WTC11 (cell line): Measurements from ENCODE around the gene RPL19. TPM values are rescaled to one million over a fixed set of nuclear protein-coding genes. Genes with fewer than 3 reads are reported as not detected.

Experiments
- ATAC-seq: fragments of 200-7000 bp; cut with Tn5 transposase; 2 replicates; pipeline ENCODE4 v1.10.0; 2021; ENCODE audit warnings: mild to moderate bottlenecking, moderate library complexity
- CTCF ChIA-PET: fragments of 300-600 bp; sonication (Branson Sonifier 250); formaldehyde crosslinking; loops from one replicate; lab custom pipeline; 2021; ENCODE audit warnings: antibody characterized with exemption; lab: Charles Lee
- POLR2A ChIA-PET: fragments of 350-600 bp; sonication (Branson Sonifier 250); formaldehyde crosslinking; loops from one replicate; lab custom pipeline; 2021; ENCODE audit warnings: antibody characterized with exemption; lab: Charles Lee
- DNase-seq: peaks from one replicate; pipeline ENCODE4 v3.0.0; 2021; ENCODE audit warnings: low spot score
- H3K27ac Mint-ChIP-seq: 2 replicates; pipeline ENCODE4 v1.8.0; 2021; ENCODE audit warnings: mixed read lengths
- H3K27me3 Mint-ChIP-seq: 2 replicates; pipeline ENCODE4 v1.8.0; 2021; ENCODE audit warnings: low read depth, mild to moderate bottlenecking, moderate library complexity, mixed read lengths
- H3K36me3 Mint-ChIP-seq: 2 replicates; pipeline ENCODE4 v1.8.0; 2021; ENCODE audit warnings: mixed read lengths
- H3K4me1 Mint-ChIP-seq: 2 replicates; pipeline ENCODE4 v1.8.0; 2022; ENCODE audit warnings: mixed read lengths
- H3K4me3 Mint-ChIP-seq: 2 replicates; pipeline ENCODE4 v1.8.0; 2021; ENCODE audit warnings: mild to moderate bottlenecking, moderate library complexity, mixed read lengths
- H3K9me3 Mint-ChIP-seq: 2 replicates; pipeline ENCODE4 v1.8.0; 2021; ENCODE audit warnings: mixed read lengths
- AFF4 ChIP-seq: sonication (generic); formaldehyde crosslinking; IDR thresholded peaks from 2 replicates; pipeline ENCODE4 v1.8.1; 2023; ENCODE audit warnings: mild to moderate bottlenecking, missing genetic modification reagents, borderline replicate concordance
- ATF1 ChIP-seq: sonication (generic); formaldehyde crosslinking; IDR thresholded peaks from 2 replicates; pipeline ENCODE4 v1.8.1; 2023; ENCODE audit warnings: mild to moderate bottlenecking, moderate library complexity, missing genetic modification reagents
- ATF6 ChIP-seq: sonication (generic); formaldehyde crosslinking; IDR thresholded peaks from 2 replicates; pipeline ENCODE4 v1.8.1; 2023; ENCODE audit warnings: mild to moderate bottlenecking, missing genetic modification reagents
- CREB1 ChIP-seq: sonication (generic); formaldehyde crosslinking; IDR thresholded peaks from 2 replicates; pipeline ENCODE4 v1.8.0; 2023; ENCODE audit warnings: mild to moderate bottlenecking, missing genetic modification reagents
- E2F4 ChIP-seq: sonication (generic); formaldehyde crosslinking; IDR thresholded peaks from 2 replicates; pipeline ENCODE4 v1.8.1; 2022; ENCODE audit warnings: low read depth, mild to moderate bottlenecking, moderate library complexity, missing genetic modification reagents, borderline replicate concordance
- IRF2 ChIP-seq: sonication (generic); formaldehyde crosslinking; IDR thresholded peaks from 2 replicates; pipeline ENCODE4 v1.8.0; 2022; ENCODE audit warnings: low read depth, missing genetic modification reagents, borderline replicate concordance
- NFATC4 ChIP-seq: fragments of 250-450 bp; sonication (Bioruptor Pico); IDR thresholded peaks from 2 replicates; pipeline ENCODE4 v1.9.0; 2021; ENCODE audit warnings: mild to moderate bottlenecking
- NFYB ChIP-seq: sonication (generic); formaldehyde crosslinking; conservative IDR thresholded peaks from 2 replicates; pipeline ENCODE4 v1.8.0; 2022; ENCODE audit warnings: low read depth, missing genetic modification reagents
- NR1H2 ChIP-seq: sonication (generic); formaldehyde crosslinking; IDR thresholded peaks from 2 replicates; pipeline ENCODE4 v1.9.0; 2021; ENCODE audit warnings: mild to moderate bottlenecking, moderate library complexity, missing genetic modification reagents
- NR3C1 ChIP-seq: sonication (generic); formaldehyde crosslinking; conservative IDR thresholded peaks from 2 replicates; pipeline ENCODE4 v1.8.1; 2023; ENCODE audit warnings: low read depth, mild to moderate bottlenecking, missing genetic modification reagents
- PRRX2 ChIP-seq: fragments of 250-450 bp; sonication (Bioruptor Pico); IDR thresholded peaks from 2 replicates; pipeline ENCODE4 v1.8.0; 2021; ENCODE audit warnings: mild to moderate bottlenecking
- SOX15 ChIP-seq: fragments of 250-450 bp; sonication (Bioruptor Pico); IDR thresholded peaks from 2 replicates; pipeline ENCODE4 v1.9.0; 2021; ENCODE audit warnings: mild to moderate bottlenecking
- TEAD1 ChIP-seq: sonication (generic); formaldehyde crosslinking; IDR thresholded peaks from 2 replicates; pipeline ENCODE4 v1.8.0; 2022; ENCODE audit warnings: mild to moderate bottlenecking, missing genetic modification reagents
- TEAD4 ChIP-seq: sonication (generic); formaldehyde crosslinking; IDR thresholded peaks from 2 replicates; pipeline ENCODE4 v1.8.0; 2022; ENCODE audit warnings: mild to moderate bottlenecking, missing genetic modification reagents
- ZMAT4 ChIP-seq: fragments of 250-450 bp; sonication (Bioruptor Pico); IDR thresholded peaks from 2 replicates; pipeline ENCODE4 v1.9.0; 2021; ENCODE audit warnings: mild to moderate bottlenecking
- ZNF263 ChIP-seq: sonication (generic); formaldehyde crosslinking; IDR thresholded peaks from 2 replicates; pipeline ENCODE4 v1.8.1; 2022; ENCODE audit warnings: low read depth, mild to moderate bottlenecking, moderate library complexity, missing genetic modification reagents
- ZNF396 ChIP-seq: fragments of 250-450 bp; sonication (Bioruptor Pico); IDR thresholded peaks from 2 replicates; pipeline ENCODE4 v1.8.0; 2021; ENCODE audit warnings: mild to moderate bottlenecking, moderate library complexity, borderline replicate concordance
- ZNF423 ChIP-seq: fragments of 250-450 bp; sonication (Bioruptor Pico); IDR thresholded peaks from 2 replicates; pipeline ENCODE4 v2.1.2; 2022; ENCODE audit warnings: mild to moderate bottlenecking, moderate library complexity
- ZNF532 ChIP-seq: fragments of 250-450 bp; sonication (Bioruptor Pico); IDR thresholded peaks from 2 replicates; pipeline ENCODE4 v1.9.0; 2021; ENCODE audit warnings: mild to moderate bottlenecking, borderline replicate concordance
- total RNA-seq: library from RNA; stranded (reverse); gene quantifications from 3 replicates; pipeline ENCODE4 v1.2.3, GENCODE V29; 2021

Gene RPL19
- total RNA-seq, 1 experiment from 2014 or later, result 1,970 TPM

- DNase-seq (no peak), ATAC-seq (no peak)
- Mint-ChIP-seq H3K27ac (no peak overlapping the region), H3K36me3 (no peaks in the 10 kb centered on the region), H3K4me3 (no peak overlapping the region), H3K9me3 (no peaks in the 10 kb centered on the region), H3K4me1 (peaks cover 16% of the 10 kb centered on the region), H3K27me3 (peaks cover 67% of the 10 kb centered on the region)
- no peak for TF ChIP-seq NFATC4
- TF ChIP-seq ZNF423, result no peak
- POLR2A ChIA-PET, result no interaction called here
- CTCF ChIA-PET, result interaction anchor here (0.9 to 3.3 kb wide), 7 partner anchors 12 to 45 kb away, joined by 3 to 44 read pairs (median 4); no protein-coding TSS in a partner anchor
Measured at GRCh38 chr17:39219647-39220154, 19.6 kb downstream of the RPL19 start.

- H3K9me3 Mint-ChIP-seq, result no peaks in the 10 kb centered on the region
- CTCF ChIA-PET, result interaction anchor here (1.0 to 3.4 kb wide), 4 partner anchors 11 to 47 kb away, joined by 3 to 40 read pairs (median 6); no protein-coding TSS in a partner anchor
- H3K27me3 Mint-ChIP-seq, result peaks cover 69% of the 10 kb centered on the region
- POLR2A ChIA-PET, result no interaction called here
- TF ChIP-seq E2F4 (CRISPR knock-in tag), result no peak
- TF ChIP-seq SOX15, result no peak
- no peak for TF ChIP-seq NR1H2 (CRISPR knock-in tag)
- TF ChIP-seq IRF2 (CRISPR knock-in tag), result no peak
- no peaks in the 10 kb centered on the region for H3K36me3 Mint-ChIP-seq
- no peak overlapping the region for H3K27ac Mint-ChIP-seq
- DNase-seq, result no peak
- H3K4me3 Mint-ChIP-seq, result no peak overlapping the region
- peaks cover 20% of the 10 kb centered on the region for H3K4me1 Mint-ChIP-seq
- ATAC-seq, result no peak
Measured at GRCh38 chr17:39221572-39221971, 21.5 kb downstream of the RPL19 start.

GRCh38 chr17:39222151-39222550 lies 22.1 kb downstream of the RPL19 start:
- CTCF ChIA-PET, result interaction anchor here (0.6 to 3.4 kb wide), 5 partner anchors 10 to 47 kb away, joined by 3 to 40 read pairs (median 6); no protein-coding TSS in a partner anchor
- Mint-ChIP-seq H3K9me3 (no peaks in the 10 kb centered on the region), H3K27me3 (peaks cover 64% of the 10 kb centered on the region), H3K4me1 (peaks cover 20% of the 10 kb centered on the region), H3K4me3 (no peak overlapping the region), H3K36me3 (no peaks in the 10 kb centered on the region), H3K27ac (no peak overlapping the region)
- ATAC-seq (no peak), DNase-seq (no peak)
- POLR2A ChIA-PET, result no interaction called here
- no peak for TF ChIP-seq ZNF396 (CRISPR knock-in tag)
- TF ChIP-seq AFF4, result no peak
- TF ChIP-seq TEAD4 (CRISPR knock-in tag), result no peak
- TF ChIP-seq PRRX2 (CRISPR knock-in tag), result no peak
- no peak for TF ChIP-seq TEAD1
- TF ChIP-seq ZNF263 (CRISPR knock-in tag), result no peak
- TF ChIP-seq ATF6 (CRISPR knock-in tag), result no peak
- TF ChIP-seq NFYB (CRISPR knock-in tag), result no peak
- TF ChIP-seq CREB1, result no peak
- no peak for TF ChIP-seq ZNF532 (CRISPR knock-in tag)
- TF ChIP-seq NR3C1 (CRISPR knock-in tag), result no peak
- TF ChIP-seq ATF1 (CRISPR knock-in tag), result no peak
- no peak for TF ChIP-seq ZMAT4 (CRISPR knock-in tag)
